ENCODE results near the gene ABCD4. TPM values are rescaled to one million over a fixed set of nuclear protein-coding genes. Genes with fewer than 3 reads are reported as not detected.

Gene ABCD4
- polyA plus RNA-seq, 1 donor from 2014 or later: 106 TPM

GRCh38 chr14:74326369-74327152, 23.8 kb upstream of the ABCD4 start:
- no peak overlapping the region for H3K27ac ChIP-seq (ENCODE audit: low read length)
- H2AFZ ChIP-seq (ENCODE audit: low read depth, low read length): no peak overlapping the region
- no peaks in the 10 kb centered on the region for H3K9me2 ChIP-seq (ENCODE audit: insufficient read depth, low read length)
- no peaks in the 10 kb centered on the region for H3K36me3 ChIP-seq (ENCODE audit: insufficient read depth, low read length)
- H3K9me3 ChIP-seq (ENCODE audit: low read length): no peaks in the 10 kb centered on the region
- H3F3A ChIP-seq (ENCODE audit: insufficient read depth, low read length, poor library complexity, severe bottlenecking): no peaks in the 10 kb centered on the region
- no peaks in the 10 kb centered on the region for H3K79me2 ChIP-seq (replicated peaks; ENCODE audit: insufficient read depth, low read length)
- H3K9ac ChIP-seq (ENCODE audit: low read length): no peak overlapping the region
- H3K27me3 ChIP-seq (ENCODE audit: insufficient read depth, low read depth, low read length): no peaks in the 10 kb centered on the region
- no peaks in the 10 kb centered on the region for H4K20me1 ChIP-seq (ENCODE audit: insufficient read depth)
- no peak overlapping the region for H3K4me3 ChIP-seq (ENCODE audit: low read length)
- no peak overlapping the region for H3K4me2 ChIP-seq (ENCODE audit: low read length)
- TF ChIP-seq RAD21 (conservative IDR thresholded peaks at IDR 0.05) (no peak), CTCF (IDR thresholded peaks at IDR 0.05; ENCODE audit: poor library complexity, severe bottlenecking) (no peak), MXI1 (conservative IDR thresholded peaks at IDR 0.05; ENCODE audit: poor library complexity, severe bottlenecking) (no peak), EZH2 (IDR thresholded peaks at IDR 0.05; ENCODE audit: borderline replicate concordance, insufficient read depth, low read length, poor library complexity, severe bottlenecking) (no peak), REST (IDR thresholded peaks at IDR 0.05; ENCODE audit: borderline replicate concordance) (no peak), POLR2AphosphoS5 (IDR thresholded peaks at IDR 0.05) (no peak), EP300 (conservative IDR thresholded peaks at IDR 0.05; ENCODE audit: poor library complexity, severe bottlenecking) (no peak), SMC3 (conservative IDR thresholded peaks at IDR 0.05; ENCODE audit: poor library complexity) (no peak), TAF1 (IDR thresholded peaks at IDR 0.05; ENCODE audit: low read depth) (no peak)

- Histone ChIP-seq H3K9ac (ENCODE audit: low read length) (no peak overlapping the region), H4K20me1 (ENCODE audit: insufficient read depth) (no peaks in the 10 kb centered on the region), H3K9me3 (ENCODE audit: low read length) (no peaks in the 10 kb centered on the region), H3K4me2 (ENCODE audit: low read length) (no peak overlapping the region), H3K9me2 (ENCODE audit: insufficient read depth, low read length) (no peaks in the 10 kb centered on the region), H3K36me3 (ENCODE audit: insufficient read depth, low read length) (no peaks in the 10 kb centered on the region), H3F3A (ENCODE audit: insufficient read depth, low read length, poor library complexity, severe bottlenecking) (no peaks in the 10 kb centered on the region), H3K4me3 (ENCODE audit: low read length) (no peak overlapping the region), H3K27ac (ENCODE audit: low read length) (no peak overlapping the region), H3K79me2 (replicated peaks; ENCODE audit: insufficient read depth, low read length) (no peaks in the 10 kb centered on the region), H2AFZ (ENCODE audit: low read depth, low read length) (no peak overlapping the region), H3K27me3 (ENCODE audit: insufficient read depth, low read depth, low read length) (no peaks in the 10 kb centered on the region)
- TF ChIP-seq REST (IDR thresholded peaks at IDR 0.05; ENCODE audit: borderline replicate concordance) (no peak), EP300 (conservative IDR thresholded peaks at IDR 0.05; ENCODE audit: poor library complexity, severe bottlenecking) (no peak), EZH2 (IDR thresholded peaks at IDR 0.05; ENCODE audit: borderline replicate concordance, insufficient read depth, low read length, poor library complexity, severe bottlenecking) (no peak), MXI1 (conservative IDR thresholded peaks at IDR 0.05; ENCODE audit: poor library complexity, severe bottlenecking) (no peak)
These were observed 22.7 kb upstream of the ABCD4 start for GRCh38 chr14:74325446-74325845.

Measured in neural cell (in vitro differentiated cells).